Measurements from ENCODE around the gene TBCC. TPM values are rescaled to one million over a fixed set of nuclear protein-coding genes. Genes with fewer than 3 reads are reported as not detected.
"Not testable (repeated sequence)": the region's sequence is repeated elsewhere in the genome, so short reads cannot be mapped to it uniquely, and the experiment has no call there.

TBCC gene
- total RNA-seq, 1 donor from 2014 or later: 10.2 TPM

GRCh38 chr6:42744351-42744893 lies 1.5 kb downstream of the TBCC start:
- DNase-seq (no peak), ATAC-seq (ENCODE audit: poor library complexity) (no peak)
- intact Hi-C loops (cut with DNase I): loop anchor here (2.0 kb wide), 1 partner anchor 42 kb away; no protein-coding TSS in a partner anchor

GRCh38 chr6:42742116-42742894 lies 3.6 kb downstream of the TBCC start:
- intact Hi-C loops (cut with DNase I): no loop called here
- DNase-seq (no peak), ATAC-seq (ENCODE audit: poor library complexity) (no peak)

- DNase-seq (no peak), ATAC-seq (ENCODE audit: poor library complexity) (no peak)
- intact Hi-C loops (cut with DNase I): no loop called here
These were observed 5.2 kb downstream of the TBCC start for GRCh38 chr6:42740725-42741124.

- DNase-seq: no peak
- intact Hi-C loops (cut with DNase I): no loop called here
- no peak for ATAC-seq (ENCODE audit: poor library complexity)
These were observed 9.9 kb downstream of the TBCC start for GRCh38 chr6:42735976-42736375.

GRCh38 chr6:42733867-42734481 lies 11.9 kb downstream of the TBCC start:
- DNase-seq; ATAC-seq (ENCODE audit: poor library complexity); intact Hi-C loops (cut with DNase I): not testable (repeated sequence)

- DNase-seq (no peak), ATAC-seq (ENCODE audit: poor library complexity) (no peak)
- intact Hi-C loops (cut with DNase I): no loop called here
These were observed 16.2 kb downstream of the TBCC start for GRCh38 chr6:42729731-42730130.

- ATAC-seq (ENCODE audit: poor library complexity) (peak; percentile 24), DNase-seq (peak; percentile 52)
- intact Hi-C loops (cut with DNase I): loop anchor here (2.0 kb wide), 1 partner anchor 67 kb away; no protein-coding TSS in a partner anchor
These were observed 18.3 kb downstream of the TBCC start for GRCh38 chr6:42727627-42728026.

- DNase-seq: peak; percentile 64
These were observed 18.8 kb downstream of the TBCC start for GRCh38 chr6:42727087-42727611.

GRCh38 chr6:42726485-42727086 lies 19.3 kb downstream of the TBCC start:
- intact Hi-C loops (cut with DNase I): loop anchor here (2.0 kb wide), 1 partner anchor 66 kb away; no protein-coding TSS in a partner anchor
- DNase-seq: peak; percentile 75
- ATAC-seq (ENCODE audit: poor library complexity): peak; percentile 97

More at GRCh38 chr6:42727087-42727611, 18.8 kb downstream of the TBCC start:
- peak; percentile 67 for ATAC-seq (ENCODE audit: poor library complexity)
- intact Hi-C loops (cut with DNase I): loop anchor here (2.0 kb wide), 1 partner anchor 66 kb away; no protein-coding TSS in a partner anchor

- intact Hi-C loops (cut with DNase I): loop anchor here (2.0 kb wide), 1 partner anchor 65 kb away; no protein-coding TSS in a partner anchor
- DNase-seq: no peak
- ATAC-seq (ENCODE audit: poor library complexity): no peak
These were observed 19.9 kb downstream of the TBCC start for GRCh38 chr6:42726026-42726425.

GRCh38 chr6:42724825-42725224 lies 21.1 kb downstream of the TBCC start:
- no peak for ATAC-seq (ENCODE audit: poor library complexity)

GRCh38 chr6:42722497-42722896 lies 23.4 kb downstream of the TBCC start, which contains the start of gene PRPH2:
TSS of gene PRPH2 (minus strand) at chr6:42722597. CDS start at chr6:42722334, 263 bp downstream.
- no peak for DNase-seq
- intact Hi-C loops (cut with DNase I): no loop called here
- no peak for ATAC-seq (ENCODE audit: poor library complexity)

More at GRCh38 chr6:42724825-42725224, 21.1 kb downstream of the TBCC start:
- intact Hi-C loops (cut with DNase I): no loop called here
- DNase-seq: no peak

GRCh38 chr6:42720739-42721138 lies 25.2 kb downstream of the TBCC start:
- intact Hi-C loops (cut with DNase I): no loop called here
- ATAC-seq (ENCODE audit: poor library complexity): no peak
- DNase-seq: no peak

GRCh38 chr6:42715871-42716270 lies 30.0 kb downstream of the TBCC start:
- intact Hi-C loops (cut with DNase I): no loop called here
- ATAC-seq (ENCODE audit: poor library complexity) (no peak), DNase-seq (no peak)

GRCh38 chr6:42714098-42714761 lies 31.7 kb downstream of the TBCC start:
- DNase-seq: no peak
- intact Hi-C loops (cut with DNase I): no loop called here
- no peak for ATAC-seq (ENCODE audit: poor library complexity)

GRCh38 chr6:42711930-42712329 lies 34.0 kb downstream of the TBCC start:
- no peak for DNase-seq
- intact Hi-C loops (cut with DNase I): no loop called here
- no peak for ATAC-seq (ENCODE audit: poor library complexity)

GRCh38 chr6:42710316-42710715 lies 35.6 kb downstream of the TBCC start:
- intact Hi-C loops (cut with DNase I): no loop called here
- no peak for DNase-seq
- no peak for ATAC-seq (ENCODE audit: poor library complexity)

GRCh38 chr6:42709871-42710270 lies 36.0 kb downstream of the TBCC start:
- intact Hi-C loops (cut with DNase I): no loop called here
- ATAC-seq (ENCODE audit: poor library complexity): no peak
- DNase-seq: no peak

Data from Right ventricle myocardium superior (tissue), 1 donor.